NCI-H187 treated with DMSO at 0.1 percent for 48 hours (cell line): ENCODE data around the gene NOS1AP.
"Not testable (repeated sequence)": the region's sequence is repeated elsewhere in the genome, so short reads cannot be mapped to it uniquely, and the experiment has no call there.

Experiments
- DNase-seq: peaks from one replicate; lab custom pipeline; 2025; lab: John Stamatoyannopoulos, UW

The NOS1AP gene

DNA sequence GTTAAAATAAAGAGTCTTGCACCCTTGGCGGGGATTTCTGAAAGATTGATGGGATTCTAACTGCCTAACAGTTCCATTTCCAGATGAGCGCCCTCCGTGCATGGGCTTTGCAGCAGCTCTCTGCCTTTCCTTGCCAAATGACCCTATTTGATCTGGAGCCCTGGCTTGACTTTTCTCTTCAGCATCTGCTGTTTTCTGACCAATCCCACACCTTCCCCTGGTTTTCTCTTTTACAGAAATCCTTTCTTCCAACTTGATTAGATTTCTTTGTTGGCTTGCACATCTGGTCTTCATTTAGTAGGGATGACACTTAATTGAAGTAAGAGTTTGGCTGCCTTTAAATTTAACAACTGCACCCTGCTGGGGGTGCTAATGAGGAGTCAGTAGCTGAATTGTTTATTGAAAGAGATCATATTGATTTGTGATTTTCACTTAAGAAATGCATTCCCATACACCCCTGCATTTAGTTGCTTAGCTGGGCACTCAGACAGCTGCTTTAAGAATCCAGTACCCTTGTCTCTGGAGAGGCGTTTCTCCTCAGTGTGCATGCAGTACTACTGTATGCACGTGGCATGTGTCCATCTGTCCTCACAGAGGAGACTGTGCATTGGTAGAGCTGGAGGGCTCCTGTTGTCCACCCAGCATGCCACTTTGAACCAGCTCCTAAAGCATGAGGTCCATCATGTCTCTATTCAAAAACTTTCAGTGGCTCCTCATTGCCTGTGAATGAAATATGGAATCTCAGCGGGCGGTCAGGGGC, 99.7 kb downstream of the NOS1AP start:
- no peak for DNase-seq

DNA sequence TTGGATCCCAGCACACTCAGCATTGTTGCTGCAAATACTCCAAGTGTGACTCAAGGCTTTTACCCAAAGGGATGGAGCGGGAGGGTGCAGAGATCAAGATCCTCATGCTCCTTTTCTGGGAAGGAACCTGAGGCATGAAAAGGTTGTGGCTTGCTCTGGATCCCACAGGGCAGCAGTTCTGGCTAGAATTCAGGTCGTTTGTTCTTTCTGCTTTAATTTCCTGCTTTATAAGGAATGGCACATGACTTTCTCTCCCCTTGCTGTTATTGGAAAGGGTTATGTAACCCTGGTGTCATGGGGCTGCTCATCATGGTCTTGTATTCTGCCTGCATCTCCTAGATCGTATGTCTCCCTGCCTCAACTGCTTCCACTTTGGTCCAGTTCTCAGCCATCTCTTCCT, 101.6 kb downstream of the NOS1AP start:
- DNase-seq: no peak

DNA sequence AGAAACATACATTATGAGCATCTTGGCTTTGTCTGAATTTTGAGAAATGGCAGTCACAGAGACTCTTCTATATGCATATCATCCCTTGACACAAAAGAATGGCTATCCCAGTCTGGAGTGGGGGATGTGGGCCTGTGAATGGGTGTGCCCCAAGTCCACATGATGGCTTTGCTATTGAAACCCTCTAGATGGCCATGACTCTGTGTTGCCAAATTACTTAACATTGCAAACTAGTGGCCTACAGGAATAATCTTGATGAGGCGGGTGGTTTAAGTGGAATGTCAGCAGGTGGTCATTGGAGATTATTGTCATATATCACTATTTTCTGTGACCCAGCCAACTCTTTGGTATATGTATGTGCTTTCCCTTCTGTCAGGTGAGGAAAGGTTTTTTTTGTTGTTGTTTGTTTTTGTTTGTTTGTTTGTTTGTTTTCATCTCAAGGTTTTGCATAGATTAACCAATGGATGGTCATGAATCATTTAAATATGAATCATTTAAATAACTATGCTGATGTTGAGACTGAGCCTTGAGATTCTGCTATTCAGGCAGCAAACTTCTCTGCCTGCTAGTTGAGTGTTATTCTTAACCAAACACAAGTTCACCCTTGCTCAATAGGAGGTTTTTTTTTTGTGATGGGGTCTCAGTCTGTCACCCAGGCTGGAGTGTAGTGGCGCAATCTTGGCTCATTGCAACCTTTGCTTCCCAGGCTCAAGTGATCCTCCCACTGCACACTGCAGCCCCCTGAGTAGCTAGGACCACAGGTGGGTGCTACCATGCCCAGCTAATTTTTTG, 103.0 kb downstream of the NOS1AP start:
- DNase-seq: no peak

DNA sequence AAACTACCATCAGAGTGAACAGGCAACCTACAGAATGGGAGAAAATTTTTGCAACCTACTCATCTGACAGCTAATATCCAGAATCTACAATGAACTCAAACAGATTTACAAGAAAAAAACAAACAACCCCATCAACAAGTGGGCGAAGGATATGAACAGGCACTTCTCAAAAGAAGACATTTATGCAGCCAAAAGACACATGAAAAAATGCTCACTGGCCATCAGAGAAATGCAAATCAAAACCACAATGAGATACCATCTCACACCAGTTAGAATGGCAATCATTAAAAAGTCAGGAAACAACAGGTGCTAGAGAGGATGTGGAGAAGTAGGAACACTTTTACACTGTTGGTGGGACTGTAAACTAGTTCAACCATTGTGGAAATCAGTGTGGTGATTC, 104.1 kb downstream of the NOS1AP start:
- DNase-seq: not testable (repeated sequence)

DNA sequence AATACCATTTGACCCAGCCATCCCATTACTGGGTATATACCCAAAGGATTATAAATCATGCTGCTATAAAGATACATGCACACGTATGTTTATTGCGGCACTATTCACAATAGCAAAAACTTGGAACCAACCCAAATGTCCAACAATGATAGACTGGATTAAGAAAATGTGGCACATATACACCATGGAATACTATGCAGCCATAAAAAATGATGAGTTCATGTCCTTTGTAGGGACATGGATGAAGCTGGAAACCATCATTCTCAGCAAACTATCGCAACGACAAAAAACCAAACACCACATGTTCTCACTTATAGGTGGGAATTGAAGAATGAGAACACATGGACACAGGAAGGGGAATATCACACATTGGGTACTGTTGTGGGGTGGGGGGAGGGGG, 104.5 kb downstream of the NOS1AP start:
- not testable (repeated sequence) for DNase-seq

DNA sequence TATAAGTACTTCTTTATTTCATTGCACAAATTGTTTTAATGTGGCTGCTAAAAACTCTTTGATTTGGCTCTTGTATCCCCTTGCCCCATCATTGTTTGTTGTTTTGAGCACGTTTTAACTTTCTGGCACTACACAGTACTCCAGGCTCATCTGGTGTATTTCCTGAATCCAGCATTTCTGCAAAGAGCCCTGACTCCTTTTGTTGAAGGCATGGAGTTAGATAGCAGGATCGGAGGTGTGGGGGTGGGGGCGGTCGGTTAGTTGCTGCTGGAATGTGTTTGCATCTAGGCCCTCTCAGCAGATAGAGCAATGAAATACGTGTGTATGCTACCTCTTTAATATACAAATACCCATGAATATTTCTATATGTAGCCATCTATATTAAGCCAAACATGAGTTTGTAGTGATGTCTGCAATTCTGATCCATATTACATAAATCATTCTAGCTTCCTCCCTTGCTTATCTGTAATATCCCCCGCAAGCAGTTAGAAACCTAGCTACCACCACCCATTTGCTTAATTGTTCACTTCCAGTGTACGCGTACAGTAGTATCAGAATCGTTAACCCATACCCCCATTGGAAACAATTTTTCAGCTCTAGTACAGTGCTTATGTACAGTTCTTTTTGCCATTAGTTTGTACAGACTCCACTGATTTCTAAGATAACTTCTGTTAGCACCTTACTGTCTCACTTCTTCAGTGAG, 106.0 kb downstream of the NOS1AP start:
- DNase-seq: no peak

DNA sequence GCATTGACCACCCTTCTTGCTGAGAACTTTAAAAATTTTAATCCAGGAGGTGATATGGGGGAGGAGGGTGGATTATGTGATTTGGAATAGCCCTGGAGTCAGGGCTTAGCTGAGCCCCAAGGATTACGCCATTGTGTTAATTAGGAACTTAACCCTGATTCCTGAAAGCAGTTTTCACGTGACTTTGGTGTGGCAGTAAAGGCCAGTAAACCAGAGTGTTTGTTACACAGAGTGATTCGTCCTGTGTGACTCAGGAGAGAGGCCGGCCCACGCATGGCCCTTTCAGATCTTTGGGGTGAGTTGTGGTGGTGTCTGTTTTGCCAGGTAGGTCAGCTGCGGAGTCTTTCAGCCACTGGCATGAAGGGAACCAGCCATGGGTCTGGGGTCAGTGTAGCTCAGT, 107.6 kb downstream of the NOS1AP start:
- DNase-seq: no peak

DNA sequence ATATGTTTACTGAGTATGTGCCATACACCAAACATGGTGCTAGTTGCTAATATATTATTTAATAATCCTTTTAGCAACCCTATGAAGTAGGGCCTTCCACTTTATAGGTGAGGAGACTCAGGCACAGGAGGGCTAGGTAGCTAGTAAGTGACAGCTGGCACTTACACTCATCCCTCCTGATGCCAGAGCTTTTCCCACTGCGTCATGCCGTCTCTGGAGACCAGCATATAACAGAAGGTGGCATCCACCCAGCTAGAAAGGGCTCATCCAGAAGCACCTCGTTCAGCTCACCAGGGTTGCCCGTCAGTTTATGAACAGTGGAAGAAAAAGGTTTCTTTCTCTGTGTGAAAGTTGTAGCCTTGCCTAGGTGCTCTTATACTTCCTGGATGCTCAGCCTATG, 108.9 kb downstream of the NOS1AP start:
- DNase-seq: no peak

DNA sequence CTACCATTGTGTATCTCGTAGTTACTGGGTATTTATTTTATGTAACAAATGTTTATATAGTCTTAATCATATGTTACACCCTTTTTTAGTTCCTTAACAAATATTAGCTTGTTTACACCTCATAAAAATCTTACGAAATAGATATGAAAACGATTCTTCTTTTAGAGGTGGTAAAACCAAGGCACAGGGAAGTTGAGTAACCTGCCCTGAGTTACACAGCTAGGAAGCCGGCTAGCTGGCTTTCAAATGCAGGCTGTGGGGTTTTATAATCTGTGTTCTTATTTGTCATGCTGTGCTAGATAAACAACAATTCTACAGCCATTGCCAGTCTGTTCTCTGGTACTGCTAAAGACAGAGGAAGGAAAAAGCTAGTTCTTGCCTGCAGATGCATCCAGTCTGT, 109.6 kb downstream of the NOS1AP start:
- DNase-seq: no peak

DNA sequence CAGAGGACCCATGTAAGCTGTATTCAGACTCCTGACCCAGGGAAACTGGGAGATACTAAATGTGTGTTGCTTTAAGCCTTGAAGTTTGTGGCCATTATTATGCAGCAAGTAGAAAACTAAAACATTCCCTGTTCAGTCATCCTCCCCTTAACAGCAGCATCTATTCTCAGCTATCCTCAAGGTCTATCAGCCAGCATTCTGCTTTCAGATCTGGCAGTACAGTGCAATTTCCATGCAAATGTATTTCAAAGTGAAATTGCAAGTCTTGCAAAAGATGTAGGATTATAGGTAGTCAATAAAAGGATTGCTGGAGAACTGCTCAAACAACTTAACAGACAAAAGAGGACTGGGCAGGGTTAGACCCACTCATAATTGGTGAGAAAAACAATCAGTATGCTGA, 111.3 kb downstream of the NOS1AP start:
- DNase-seq: no peak

DNA sequence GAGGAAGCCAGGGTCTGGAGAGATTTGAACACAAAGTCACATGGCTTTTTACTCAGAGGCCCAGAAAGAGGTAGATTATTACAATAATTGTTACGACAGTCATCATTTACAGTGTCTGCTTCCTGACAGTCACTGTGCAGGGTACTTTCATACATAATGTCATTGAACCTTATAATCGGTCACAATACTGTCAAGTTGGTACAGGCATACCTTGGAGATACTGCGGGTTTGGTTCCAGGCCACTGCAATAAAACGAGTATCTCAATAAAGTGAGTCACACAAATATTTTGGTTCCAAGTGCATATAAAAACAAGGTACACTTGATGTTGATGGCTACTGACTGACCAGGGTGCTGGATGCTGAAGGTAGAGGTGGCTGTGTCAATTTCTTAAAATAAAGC, 112.6 kb downstream of the NOS1AP start:
- DNase-seq: no peak

DNA sequence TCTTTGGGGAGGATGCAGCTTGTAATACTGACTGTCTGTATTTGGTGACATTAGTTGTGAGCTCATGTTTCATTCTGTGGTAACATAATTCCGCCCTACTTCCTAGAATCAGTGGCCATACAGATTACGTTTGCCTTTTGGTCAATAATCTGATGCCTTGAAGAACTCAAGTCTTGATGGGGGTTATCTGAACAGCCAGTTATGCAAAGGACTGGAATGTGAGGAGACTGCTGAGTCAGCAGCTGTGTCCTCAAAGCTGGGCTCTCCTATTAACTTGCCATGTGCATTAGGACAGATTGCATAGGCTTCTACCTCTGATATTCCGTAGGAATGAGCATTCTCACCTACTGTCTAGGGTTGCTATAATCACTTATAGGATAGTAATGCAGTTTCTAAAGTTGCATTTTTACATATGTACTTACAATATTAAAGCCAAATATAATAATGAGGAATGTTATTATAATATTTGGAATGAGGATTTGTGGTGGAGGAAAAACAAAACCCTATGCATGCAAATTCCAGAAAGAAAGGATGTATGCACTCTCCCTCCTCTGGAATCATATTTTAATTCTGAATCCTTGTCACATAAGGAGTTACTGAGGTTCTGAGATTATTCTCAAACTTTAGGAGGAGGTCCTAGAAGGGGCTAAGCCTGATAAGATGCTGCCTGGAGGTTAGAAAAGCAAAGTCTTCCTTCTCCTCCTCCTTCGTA, 116.0 kb downstream of the NOS1AP start:
- no peak for DNase-seq

DNA sequence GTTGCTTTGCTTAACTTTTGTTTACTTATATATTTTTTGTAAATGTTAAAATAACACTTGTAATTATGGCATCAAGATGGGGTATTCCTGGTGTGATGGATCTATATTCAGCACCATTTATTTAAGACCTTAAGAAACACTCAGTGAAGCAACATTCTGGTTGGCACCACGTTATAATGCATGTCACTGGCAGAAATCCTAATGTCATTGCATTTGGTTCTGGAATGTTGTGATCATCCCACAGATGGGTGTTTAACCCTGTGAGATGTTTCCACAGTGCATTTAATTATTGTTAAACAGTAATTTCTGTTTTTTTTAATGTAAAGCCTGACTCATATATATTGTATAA, 116.5 kb downstream of the NOS1AP start:
- DNase-seq: no peak

DNA sequence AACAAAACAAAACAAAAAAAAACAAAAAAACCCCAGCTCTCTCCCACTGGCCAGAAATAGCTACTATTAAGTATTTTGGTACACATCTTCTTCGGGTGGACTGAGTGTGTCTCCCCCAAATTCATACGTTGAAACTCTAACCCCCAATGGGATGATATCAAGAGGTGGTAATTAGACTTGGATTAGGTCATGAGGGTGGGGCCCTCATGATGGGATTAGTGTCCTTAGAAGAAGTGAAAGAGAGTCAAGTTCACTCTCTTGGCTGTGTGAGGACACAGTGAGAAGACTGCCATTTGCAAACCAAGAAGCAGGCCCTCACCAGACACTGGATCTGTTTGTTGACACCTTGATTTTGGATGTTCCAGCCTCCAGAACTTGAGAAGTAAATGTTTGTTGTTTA, 116.9 kb downstream of the NOS1AP start:
- DNase-seq: no peak

DNA sequence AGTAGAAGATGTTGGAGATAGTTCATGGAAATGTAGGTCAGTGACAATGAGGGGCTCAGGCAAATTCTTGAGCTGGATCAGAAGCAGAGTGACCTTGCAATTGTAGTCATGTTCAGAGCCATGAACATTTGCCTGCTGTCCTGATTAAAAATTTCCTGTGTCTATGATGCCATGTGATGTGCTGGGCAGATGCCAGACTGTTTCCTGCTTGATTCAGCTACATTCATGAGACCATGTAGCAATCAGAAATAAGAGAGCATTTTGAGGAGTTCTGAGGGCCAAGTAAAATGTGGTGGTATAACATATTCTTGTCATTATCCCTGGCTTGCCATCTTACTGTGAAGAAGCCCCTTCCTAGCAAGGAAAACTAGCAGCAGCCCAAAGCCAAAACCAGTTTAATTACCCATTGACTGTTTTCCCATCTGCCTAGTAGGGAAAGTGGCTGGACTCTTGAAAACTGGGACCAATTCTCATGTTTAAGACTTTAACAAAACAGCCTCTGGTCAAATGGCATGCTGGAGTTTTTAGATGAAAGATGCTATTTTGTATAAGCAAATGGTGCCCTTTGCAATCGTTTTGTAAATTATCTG, 118.3 kb downstream of the NOS1AP start:
- no peak for DNase-seq

DNA sequence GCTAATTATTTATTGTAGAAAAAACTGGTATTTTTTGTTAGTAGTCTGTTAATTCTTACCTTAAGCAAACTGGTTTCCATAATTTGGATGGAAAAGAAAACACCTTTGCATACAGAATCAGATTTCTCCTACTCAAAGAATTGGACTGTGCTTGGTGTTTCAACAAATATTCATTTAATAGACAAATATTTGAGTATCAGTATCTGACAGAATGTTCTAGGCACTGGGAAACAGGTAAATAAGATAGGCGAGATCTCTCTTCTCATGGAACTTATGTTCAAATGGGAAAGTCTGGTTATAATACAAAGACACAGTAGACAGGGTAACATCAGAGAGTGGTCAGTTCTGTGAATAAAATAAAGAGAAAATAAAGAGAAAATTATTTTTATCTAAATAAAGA, 119.9 kb downstream of the NOS1AP start:
- no peak for DNase-seq

DNA sequence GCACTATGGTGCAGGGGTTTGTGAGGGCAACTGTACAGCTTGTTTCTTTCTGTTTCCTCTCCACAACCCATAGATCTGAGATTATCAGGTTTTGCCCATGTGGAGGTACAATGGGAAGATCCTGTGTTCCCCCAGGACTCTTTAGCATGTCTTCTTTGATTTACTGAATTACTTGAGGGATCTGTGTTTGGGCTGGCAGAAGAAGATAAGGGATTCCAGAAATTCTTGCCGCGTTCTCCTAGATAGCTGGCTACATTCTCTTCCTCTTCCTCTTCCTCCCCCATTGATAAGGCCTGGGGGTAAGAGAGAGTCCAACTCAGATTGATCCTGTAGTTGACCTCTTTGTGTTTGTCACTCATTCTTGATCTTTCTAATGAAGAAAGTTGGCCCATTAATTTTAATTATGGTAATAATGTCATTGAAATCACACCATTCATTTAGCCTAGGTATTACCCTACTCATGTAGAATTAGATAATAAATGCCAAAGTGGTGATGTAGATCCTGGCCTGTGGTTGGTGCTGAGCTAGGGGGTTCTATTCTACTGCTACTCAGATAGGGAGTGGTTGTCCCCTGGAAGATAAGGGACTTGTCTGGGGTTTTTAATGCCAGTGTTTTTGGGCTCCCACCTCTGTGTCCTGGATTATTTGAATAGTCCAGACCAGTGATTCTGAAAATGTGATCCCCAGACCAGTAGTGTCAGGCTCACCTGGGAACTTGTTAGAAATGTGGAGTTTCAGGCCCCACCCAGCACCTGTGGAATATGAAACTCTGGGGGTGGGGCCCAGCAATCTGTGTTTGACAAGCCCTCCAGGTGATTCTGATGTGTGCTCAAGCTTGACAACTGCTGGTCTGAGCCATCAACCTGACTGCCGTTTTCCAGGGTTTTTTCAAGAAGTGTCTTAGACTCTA, 122.2 kb downstream of the NOS1AP start:
- peak; percentile 76 for DNase-seq

DNA sequence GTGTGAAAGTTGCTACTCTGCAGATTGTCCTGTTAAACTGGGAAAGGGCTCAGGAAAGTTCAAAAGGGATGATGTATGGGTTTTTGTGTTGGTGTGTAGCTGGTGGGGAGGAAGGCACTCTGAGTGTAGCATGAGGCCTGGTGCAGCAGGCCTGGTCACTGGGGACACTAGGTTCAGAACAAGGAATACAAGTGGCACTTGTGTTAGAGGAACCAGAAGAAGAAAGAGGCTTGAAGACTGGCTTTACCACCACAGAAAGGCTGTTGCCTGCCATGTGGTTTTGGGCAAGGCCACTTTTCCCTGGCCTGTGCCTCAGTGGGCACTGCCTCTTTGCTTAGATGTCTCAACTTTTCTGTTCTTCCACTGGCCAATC, 122.8 kb downstream of the NOS1AP start:
- peak; percentile 76 for DNase-seq

DNA sequence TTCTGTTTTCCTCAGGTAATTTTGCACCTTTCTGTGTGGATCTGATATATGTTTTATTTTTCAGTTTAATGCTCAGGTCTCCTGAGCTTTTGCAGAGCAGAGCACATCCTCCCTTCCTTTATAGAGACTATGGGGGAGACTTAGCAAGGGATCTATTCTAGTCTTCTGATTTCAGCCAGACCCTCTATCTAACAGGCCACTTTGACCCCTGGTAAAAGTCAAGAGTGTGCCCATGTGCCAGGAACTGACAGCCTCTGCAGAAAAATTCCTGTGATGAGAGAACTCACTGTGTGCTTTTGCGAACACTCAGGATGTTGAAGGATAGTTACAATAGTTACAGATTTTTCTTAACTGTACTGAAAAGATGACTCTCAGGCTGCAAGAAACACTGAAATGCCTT, 123.3 kb downstream of the NOS1AP start:
- DNase-seq: no peak

DNA sequence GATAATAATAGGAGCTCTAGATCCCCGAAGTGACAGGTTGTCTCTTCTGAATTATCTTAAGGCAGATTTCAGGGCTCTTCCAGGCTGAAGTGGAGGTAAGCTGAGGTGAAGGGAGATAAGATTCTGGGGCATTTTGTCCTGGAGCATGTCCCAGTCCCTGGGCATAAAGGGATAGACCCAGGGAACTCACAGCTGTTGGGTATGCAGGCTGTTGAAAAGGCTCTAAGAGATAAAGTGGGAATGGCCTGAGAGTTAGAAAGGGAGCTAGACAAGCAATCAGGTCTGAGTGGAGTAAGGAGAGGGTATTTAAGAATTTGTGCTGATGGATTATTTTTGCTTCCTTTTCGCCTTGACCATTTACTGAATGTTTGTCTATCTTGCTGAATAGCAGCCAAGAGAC, 123.7 kb downstream of the NOS1AP start:
- DNase-seq: no peak

DNA sequence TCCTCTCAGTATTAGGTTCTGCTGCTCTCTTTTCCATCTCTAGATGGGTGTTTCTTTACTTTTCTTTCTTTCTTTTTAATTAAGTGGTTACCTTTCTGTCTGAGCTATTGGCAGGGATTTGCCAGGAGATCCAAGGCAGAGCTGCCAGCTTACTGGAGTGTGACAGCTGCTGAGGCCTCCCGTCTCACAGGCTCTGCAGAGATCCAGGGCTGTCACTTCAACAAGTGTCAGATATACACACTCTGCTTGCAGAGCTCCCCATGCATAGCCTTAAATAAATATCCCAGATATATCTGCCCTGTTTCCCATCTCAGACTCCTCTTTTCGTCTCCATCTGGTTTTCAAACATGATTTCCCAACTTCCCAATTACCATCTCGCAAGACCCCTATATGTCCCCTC, 124.3 kb downstream of the NOS1AP start:
- peak; percentile 55 for DNase-seq
